ENCODE measurements around the gene EIF5A2. TPM values are rescaled to one million over a fixed set of nuclear protein-coding genes. Genes with fewer than 3 reads are reported as not detected.

The EIF5A2 gene
- total RNA-seq, 1 donor = 12.3 TPM

GRCh38 chr3:170867143-170867937 lies 41.1 kb downstream of the EIF5A2 start:
- H3K36me3 ChIP-seq (ENCODE audit: insufficient read depth, low read length) = peaks cover 32% of the 10 kb centered on the region
- no peak for TF ChIP-seq CTCF (IDR thresholded peaks at IDR 0.05; ENCODE audit: extremely low read depth, low read depth, low read length)
- peak; percentile 36 for DNase-seq (ENCODE audit: insufficient read length, low spot score, missing footprints)

GRCh38 chr3:170866499-170866898 lies 41.9 kb downstream of the EIF5A2 start:
- no peak overlapping the region for H3K27ac ChIP-seq (ENCODE audit: low read depth, low read length)
- peaks cover 32% of the 10 kb centered on the region for H3K36me3 ChIP-seq (ENCODE audit: insufficient read depth, low read length)
- no peaks in the 10 kb centered on the region for H3K27me3 ChIP-seq (ENCODE audit: insufficient read depth, low read length)
- no peak overlapping the region for H3K4me2 ChIP-seq (ENCODE audit: insufficient read depth, low read length)
- no peak overlapping the region for H2AFZ ChIP-seq (ENCODE audit: low read length)
- DNase-seq (ENCODE audit: insufficient read length, low spot score, missing footprints) = no peak
- no peak for TF ChIP-seq CTCF (IDR thresholded peaks at IDR 0.05; ENCODE audit: extremely low read depth, low read depth, low read length)
- H3K9me3 ChIP-seq (ENCODE audit: low read depth, low read length) = no peaks in the 10 kb centered on the region
- H3K4me1 ChIP-seq (ENCODE audit: insufficient read depth, low read length) = peaks cover 22% of the 10 kb centered on the region
- H4K20me1 ChIP-seq (ENCODE audit: insufficient read depth, low read length) = peaks cover 22% of the 10 kb centered on the region
- no peak overlapping the region for H3K4me3 ChIP-seq (ENCODE audit: insufficient read depth, low read length)
- peaks cover 13% of the 10 kb centered on the region for H3K79me2 ChIP-seq (ENCODE audit: insufficient read depth, low read length)

More at GRCh38 chr3:170867143-170867937, 41.1 kb downstream of the EIF5A2 start:
- Histone ChIP-seq H3K27me3 (ENCODE audit: insufficient read depth, low read length) (no peaks in the 10 kb centered on the region), H3K9me3 (ENCODE audit: low read depth, low read length) (no peaks in the 10 kb centered on the region), H3K4me1 (ENCODE audit: insufficient read depth, low read length) (peaks cover 22% of the 10 kb centered on the region), H3K27ac (ENCODE audit: low read depth, low read length) (peak overlapping the region; percentile 30), H2AFZ (ENCODE audit: low read length) (no peak overlapping the region), H3K4me3 (ENCODE audit: insufficient read depth, low read length) (peak overlapping the region; percentile 38), H4K20me1 (ENCODE audit: insufficient read depth, low read length) (peaks cover 22% of the 10 kb centered on the region), H3K79me2 (ENCODE audit: insufficient read depth, low read length) (peaks cover 13% of the 10 kb centered on the region), H3K4me2 (ENCODE audit: insufficient read depth, low read length) (peak overlapping the region; percentile 97)

- peak; percentile 18 for DNase-seq (ENCODE audit: insufficient read length, low spot score, missing footprints)
- no peak overlapping the region for H3K4me3 ChIP-seq (ENCODE audit: insufficient read depth, low read length)
- peaks cover 22% of the 10 kb centered on the region for H3K4me1 ChIP-seq (ENCODE audit: insufficient read depth, low read length)
- no peaks in the 10 kb centered on the region for H3K27me3 ChIP-seq (ENCODE audit: insufficient read depth, low read length)
- H4K20me1 ChIP-seq (ENCODE audit: insufficient read depth, low read length) = peaks cover 22% of the 10 kb centered on the region
- H3K27ac ChIP-seq (ENCODE audit: low read depth, low read length) = no peak overlapping the region
- H3K79me2 ChIP-seq (ENCODE audit: insufficient read depth, low read length) = peaks cover 13% of the 10 kb centered on the region
- H2AFZ ChIP-seq (ENCODE audit: low read length) = no peak overlapping the region
- H3K9me3 ChIP-seq (ENCODE audit: low read depth, low read length) = no peaks in the 10 kb centered on the region
- no peak for TF ChIP-seq CTCF (IDR thresholded peaks at IDR 0.05; ENCODE audit: extremely low read depth, low read depth, low read length)
- peaks cover 32% of the 10 kb centered on the region for H3K36me3 ChIP-seq (ENCODE audit: insufficient read depth, low read length)
- no peak overlapping the region for H3K4me2 ChIP-seq (ENCODE audit: insufficient read depth, low read length)
Measured at GRCh38 chr3:170865209-170866094, 43.0 kb downstream of the EIF5A2 start.

Data from osteoblast (primary cell).